Astrocyte of the hippocampus (primary cell): ENCODE measurements around the gene PANK2.
"Not testable (repeated sequence)": the region's sequence is repeated elsewhere in the genome, so short reads cannot be mapped to it uniquely, and the experiment has no call there.

Experiments used
- DNase-seq: peaks from one replicate; pipeline ENCODE4 v3.0.0; 2011; ENCODE audit warnings: low read depth, low spot score

PANK2 gene

DNA sequence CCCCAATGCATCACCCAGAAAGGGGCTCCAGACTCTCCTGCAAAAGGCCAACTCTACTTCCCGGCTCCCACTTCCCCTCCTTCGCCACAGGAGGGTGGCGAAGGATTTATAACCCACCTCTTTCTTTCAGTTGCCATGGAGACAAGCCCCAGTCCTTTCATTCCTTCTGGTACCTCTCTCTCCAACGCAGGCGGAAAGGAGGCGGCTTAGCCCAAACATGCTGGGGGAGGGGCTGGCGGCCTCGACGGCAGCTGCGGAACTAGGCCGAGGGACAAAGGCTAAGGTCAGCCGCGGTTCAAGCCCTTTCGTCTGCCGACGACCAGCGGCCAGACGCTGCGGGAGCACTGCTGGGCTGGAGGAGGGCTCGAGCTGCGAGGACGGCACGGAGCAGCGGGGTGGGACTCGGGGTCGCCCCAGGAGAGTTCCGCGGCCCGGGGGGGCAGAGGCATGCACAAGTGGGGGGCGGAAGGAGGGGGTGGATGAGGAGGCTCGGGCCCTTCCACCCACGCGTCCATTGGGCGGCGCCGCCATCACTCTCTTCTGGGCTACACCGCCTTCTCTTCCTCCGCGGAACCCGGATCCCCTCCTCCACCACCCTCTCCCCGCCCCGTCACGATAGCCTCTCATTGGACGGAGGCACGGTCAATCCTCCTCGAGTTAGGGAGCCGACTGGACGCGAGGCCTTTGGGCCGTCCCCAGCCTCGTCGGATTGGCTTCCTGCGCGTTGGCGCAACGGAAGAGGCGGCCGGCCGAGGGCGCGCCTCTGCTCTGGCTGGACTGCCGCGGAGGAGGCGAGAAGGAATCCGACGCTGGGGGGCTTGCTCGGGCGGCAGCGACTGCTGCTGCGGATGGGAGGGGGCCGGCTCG, at the start of gene PANK2:
Gene PANK2 (plus strand): TSS at position 766 of the 867 bp plus-strand sequence.
- DNase-seq, result peak; percentile 100

DNA sequence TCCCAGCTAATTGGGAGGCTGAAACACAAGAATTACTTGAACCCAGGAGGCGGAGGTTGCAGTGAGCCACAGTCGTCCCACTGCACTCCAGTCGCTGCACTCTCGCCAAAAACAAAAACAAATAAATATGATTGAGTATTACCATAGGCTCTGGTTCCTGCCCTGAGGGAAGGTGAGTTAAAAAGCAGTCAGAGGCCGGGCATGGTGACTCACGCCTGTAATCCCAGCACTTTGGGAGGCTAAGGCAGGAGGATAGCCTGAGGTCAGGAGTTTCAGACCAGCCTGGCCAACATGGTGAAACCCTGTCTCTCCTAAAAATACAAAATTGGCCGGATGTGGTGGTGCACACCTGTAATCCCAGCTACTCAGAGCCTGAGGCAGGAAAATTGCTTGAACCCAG, 49.0 kb upstream of the PANK2 start:
- DNase-seq, result not testable (repeated sequence)

DNA sequence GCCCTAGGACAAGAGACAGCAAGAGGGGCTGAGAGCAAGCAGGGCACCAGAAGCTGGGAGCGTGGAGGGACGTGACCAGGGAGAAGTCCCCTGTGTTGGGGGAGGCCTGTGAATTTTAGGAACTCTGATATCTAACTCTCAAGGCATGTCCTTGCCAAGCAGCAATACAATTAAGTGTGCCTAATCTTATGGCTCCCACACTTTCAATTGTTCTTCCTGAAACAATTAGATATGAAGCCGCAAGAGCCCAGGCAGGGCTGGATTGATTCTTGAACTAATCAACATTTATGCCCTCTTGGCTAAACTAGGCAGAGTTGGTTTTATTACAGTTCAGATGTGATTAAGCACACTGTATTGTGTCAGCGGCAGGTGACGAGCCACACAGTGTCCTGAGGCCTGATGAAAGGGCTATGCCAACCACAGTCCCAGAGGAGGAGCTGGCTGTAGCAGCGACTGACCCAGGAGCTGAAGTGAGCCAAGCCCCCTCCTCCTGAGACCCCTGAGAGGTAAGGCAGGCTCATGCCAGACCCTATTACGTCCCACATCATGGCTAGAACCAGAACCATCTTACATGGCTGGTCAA, 46.7 kb upstream of the PANK2 start:
- DNase-seq, result no peak

DNA sequence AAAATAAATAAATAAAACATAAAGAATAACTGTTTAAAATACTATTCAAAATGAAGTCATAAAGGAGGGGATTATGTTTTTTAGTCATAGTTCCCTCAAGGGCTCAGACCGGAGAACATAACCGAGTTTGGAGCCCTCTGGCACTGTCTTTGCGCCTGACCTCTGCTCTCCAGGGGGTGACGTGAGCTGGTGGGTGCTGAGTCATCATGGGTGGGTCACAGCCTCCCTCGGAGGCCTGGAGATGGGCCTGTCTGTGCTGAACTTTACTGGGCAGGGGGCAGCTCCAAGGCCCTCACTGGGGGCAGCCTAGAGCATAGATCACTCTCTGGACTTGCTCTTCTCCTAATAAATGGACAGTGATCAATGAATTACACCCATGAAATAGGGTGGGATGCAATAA, 45.7 kb upstream of the PANK2 start:
- peak; percentile 26 for DNase-seq

DNA sequence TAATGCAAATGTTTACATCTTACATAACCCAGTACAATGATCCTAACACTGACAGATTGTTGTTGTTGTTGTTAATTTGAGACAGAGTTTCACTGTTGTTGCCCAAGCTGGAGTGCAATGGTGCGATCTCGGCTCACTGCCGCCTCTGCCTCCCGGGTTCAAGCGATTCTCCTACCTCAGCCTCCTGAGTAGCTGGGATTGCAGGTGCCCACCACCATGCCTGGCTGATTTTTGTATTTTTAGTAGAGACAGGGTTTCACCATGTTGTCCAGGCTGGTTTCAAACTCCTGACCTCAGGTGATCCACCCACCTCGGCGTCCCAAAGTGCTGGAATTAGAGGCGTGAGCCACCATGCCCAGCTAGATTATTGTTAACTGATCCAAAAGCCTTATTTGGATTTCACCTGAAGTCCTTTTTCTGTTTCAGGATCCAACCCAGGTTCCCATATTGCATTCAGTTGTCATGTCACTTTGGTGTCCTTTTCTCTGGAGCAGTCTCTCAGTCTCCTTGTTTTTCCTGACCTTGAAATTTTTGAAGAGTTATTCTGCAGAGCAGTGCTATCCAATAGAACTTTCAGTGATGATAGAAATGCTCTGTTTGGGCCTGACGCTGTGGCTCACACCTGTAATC, 45.1 kb upstream of the PANK2 start:
- not testable (repeated sequence) for DNase-seq

DNA sequence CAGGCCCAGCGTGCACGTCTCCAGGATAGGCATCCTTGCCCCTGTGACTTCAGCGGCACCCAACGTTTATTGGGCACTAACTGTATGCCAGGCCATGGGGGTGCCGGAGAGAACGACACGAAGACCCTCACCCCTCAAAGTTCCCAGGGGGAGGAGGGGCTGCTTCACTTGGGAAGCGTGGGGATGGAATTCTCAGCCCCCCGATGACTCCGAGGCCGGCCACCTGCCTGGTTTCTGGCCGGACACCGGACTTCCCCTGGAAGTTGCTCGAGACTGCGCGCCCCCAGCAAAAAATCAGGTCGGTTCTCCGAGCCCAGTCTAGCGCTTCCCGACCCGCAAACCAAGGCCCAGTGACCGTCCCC, 42.8 kb upstream of the PANK2 start:
- DNase-seq, result no peak

DNA sequence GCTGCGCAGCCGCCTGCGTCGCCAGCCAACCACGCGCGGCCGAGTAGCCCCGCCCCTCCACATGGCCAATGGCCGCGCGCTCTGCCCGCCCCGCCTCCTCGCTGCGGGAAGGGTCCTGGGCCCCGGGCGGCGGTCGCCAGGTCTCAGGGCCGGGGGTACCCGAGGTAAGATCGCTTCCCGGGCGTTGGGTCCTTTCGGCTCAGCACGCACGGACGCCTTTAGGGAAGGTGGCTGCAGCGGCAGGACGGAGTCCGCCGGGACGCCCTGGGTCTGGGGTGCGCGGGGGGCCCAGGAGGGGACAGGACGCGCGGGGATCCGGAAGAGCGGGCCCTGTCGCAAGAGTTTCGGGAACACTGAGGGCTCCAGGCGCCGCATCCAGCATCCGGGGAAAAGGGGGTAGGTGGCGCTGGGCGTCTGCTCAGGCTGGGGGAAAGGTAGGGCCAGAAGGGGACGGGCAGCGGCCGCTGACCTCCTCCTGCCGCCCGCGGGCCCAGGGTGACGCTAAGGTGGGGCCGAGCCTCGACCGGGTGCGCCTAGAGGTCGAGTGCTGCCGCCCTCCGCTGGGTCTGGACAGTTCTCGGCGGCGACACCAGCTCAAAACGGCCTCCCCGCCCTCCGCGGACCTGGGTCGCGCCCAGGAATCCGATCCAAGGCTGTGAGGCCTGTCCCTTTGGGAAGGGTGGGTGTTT, 42.3 kb upstream of the PANK2 start, which contains the start of gene MAVS:
Gene MAVS (plus strand): TSS at position 95 of the 689 bp plus-strand sequence. CDS start 7,791 bp downstream, outside the sequence.
- peak; percentile 93 for DNase-seq

DNA sequence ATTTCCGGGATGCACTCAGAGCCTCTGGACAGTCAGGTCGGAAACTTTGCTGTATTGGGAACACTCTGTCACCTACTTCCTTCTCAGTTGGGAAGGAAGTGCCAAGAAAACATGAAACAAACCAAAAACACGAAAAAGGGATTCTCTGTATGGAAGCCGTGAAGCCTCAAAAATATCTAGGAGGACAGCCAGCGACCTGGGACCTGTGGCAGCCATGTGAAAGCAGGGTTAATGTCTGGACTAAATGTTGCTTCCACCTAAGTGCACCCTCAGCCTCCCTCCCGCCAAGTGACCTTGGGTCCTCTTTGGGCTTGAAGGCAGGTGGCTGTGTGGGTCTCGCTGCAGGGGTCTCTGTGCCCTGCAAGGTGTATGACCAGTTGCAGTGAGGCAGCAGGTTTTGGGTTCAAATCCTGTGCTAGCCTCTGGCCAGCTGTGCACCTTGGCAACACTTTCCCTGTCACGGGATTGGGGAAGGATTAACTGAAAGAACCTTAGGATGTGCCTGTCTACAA, 41.7 kb upstream of the PANK2 start:
- peak; percentile 43 for DNase-seq

DNA sequence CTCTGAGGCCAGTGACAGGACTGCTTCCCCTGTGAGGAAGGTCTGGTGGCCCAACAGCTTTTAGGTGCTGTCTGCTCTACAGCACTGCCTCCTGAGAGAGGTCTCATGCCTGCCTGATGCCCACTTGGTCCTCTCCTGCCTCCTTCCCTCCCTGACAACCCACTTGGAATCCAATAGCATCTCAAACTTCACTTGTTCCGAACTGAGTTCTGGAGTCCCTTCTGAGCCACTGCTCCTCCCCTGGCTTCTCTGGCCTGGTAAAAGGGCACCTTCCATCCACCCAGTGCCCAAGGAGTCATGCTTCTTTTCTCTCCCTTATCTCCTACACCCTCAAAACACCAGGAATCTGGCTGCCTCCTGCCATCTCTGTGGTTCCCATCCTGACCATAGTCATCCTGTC, 40.6 kb upstream of the PANK2 start:
- no peak for DNase-seq

DNA sequence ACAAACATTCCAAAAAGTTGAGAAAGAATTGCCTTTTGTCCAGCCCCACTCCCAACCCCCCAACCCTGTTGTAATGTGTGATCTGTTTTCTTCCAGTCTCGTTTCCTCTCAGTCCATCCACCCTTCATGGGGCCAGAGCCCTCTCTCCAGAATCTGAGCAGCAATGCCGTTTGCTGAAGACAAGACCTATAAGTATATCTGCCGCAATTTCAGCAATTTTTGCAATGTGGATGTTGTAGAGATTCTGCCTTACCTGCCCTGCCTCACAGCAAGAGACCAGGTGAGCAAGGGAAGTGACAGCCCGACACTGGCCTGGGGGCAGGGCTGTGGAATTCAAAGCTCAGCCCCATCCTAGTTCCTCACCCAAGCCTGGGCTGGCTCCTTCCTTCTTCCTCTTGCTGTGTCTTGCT, 34.7 kb upstream of the PANK2 start:
- no peak for DNase-seq

DNA sequence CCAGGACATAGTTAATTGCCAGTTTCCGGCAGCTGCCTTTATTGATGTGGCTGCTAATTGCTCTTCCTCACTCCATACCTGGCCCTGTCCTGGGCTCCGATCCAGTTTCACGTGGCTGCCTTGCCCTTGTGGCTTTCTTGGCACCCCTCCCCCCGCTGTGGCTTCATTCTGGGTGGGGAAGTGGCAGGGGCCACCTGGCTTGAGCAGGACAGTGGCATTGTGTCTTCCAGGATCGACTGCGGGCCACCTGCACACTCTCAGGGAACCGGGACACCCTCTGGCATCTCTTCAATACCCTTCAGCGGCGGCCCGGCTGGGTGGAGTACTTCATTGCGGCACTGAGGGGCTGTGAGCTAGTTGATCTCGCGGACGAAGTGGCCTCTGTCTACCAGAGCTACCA, 31.8 kb upstream of the PANK2 start:
- DNase-seq, result no peak

DNA sequence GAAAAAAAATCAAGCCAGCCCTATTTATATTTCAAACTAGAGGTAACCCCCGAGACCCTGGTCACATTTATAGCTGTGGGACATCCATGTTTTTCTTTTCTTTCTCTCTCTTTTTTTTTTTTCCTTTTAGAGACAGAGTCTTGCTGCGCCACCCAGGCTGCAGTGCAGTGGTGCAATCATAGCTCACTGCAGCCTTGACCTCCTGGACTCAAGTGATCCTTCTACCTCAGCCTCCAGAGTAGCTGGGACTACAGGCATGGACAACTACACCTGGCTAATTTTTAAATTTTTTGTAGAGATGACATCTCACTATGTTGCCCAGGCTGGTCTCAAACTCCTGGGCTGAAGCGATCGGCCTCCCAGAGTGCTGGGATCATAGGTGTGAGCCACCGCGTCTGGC, 30.5 kb upstream of the PANK2 start:
- DNase-seq, result no peak

DNA sequence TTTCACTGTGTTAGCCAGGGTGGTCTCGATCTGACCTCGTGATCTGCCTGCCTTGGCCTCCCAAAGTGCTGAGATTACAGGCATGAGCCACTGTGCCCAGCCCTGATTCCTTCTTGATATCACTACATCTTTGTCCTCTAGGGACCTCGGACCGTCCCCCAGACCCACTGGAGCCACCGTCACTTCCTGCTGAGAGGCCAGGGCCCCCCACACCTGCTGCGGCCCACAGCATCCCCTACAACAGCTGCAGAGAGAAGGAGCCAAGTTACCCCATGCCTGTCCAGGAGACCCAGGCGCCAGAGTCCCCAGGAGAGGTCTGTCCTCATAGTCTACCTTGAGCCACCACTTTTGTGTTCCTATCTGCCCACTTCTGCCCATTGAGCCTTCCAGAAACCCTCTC, 28.0 kb upstream of the PANK2 start:
- no peak for DNase-seq

DNA sequence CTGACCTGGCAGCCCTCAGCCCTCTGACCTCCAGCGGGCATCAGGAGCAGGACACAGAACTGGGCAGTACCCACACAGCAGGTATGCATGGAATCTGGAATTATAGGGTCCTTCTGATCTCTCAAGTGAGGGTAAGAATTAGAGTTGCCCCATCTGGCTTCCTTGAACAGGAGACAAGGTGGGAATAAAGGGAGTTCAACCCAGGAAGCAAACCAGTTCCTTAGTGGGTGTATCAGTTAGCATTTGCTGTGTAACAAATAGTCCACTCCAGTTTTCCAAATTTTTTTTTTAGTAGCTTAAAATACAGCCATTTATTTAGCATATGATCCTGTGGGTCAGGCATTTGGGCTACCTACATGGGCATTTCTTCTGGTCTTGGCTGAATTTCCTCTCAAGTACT, 26.9 kb upstream of the PANK2 start:
- no peak for DNase-seq

DNA sequence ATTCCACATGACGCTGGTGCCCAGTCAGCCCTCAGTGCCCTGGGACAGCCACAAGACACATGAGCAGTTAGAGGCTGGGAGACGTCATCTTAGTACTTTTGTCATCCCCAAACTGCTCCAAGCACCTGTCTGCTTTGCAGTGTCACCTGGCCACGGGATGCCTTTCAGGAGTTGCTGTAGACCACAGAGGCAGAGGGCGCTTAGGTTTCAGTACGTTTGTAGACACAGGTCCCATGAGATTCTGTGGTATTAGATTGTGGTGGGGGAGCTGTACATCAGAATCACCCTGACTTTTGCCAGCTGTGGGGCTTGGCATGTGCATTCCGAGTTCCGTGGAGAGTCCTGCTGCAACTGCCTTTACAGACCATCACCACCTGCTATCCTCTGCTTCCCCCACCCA, 25.9 kb upstream of the PANK2 start:
- no peak for DNase-seq

DNA sequence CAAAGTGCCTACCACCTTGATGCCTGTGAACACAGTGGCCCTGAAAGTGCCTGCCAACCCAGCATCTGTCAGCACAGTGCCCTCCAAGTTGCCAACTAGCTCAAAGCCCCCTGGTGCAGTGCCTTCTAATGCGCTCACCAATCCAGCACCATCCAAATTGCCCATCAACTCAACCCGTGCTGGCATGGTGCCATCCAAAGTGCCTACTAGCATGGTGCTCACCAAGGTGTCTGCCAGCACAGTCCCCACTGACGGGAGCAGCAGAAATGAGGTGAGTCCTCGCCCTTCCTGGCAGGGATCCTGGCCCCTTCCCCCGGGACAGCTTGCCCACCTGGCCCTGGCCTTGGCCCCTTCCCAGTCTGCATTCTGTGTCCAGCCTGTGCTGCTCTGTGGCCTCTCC, 24.7 kb upstream of the PANK2 start:
- no peak for DNase-seq

DNA sequence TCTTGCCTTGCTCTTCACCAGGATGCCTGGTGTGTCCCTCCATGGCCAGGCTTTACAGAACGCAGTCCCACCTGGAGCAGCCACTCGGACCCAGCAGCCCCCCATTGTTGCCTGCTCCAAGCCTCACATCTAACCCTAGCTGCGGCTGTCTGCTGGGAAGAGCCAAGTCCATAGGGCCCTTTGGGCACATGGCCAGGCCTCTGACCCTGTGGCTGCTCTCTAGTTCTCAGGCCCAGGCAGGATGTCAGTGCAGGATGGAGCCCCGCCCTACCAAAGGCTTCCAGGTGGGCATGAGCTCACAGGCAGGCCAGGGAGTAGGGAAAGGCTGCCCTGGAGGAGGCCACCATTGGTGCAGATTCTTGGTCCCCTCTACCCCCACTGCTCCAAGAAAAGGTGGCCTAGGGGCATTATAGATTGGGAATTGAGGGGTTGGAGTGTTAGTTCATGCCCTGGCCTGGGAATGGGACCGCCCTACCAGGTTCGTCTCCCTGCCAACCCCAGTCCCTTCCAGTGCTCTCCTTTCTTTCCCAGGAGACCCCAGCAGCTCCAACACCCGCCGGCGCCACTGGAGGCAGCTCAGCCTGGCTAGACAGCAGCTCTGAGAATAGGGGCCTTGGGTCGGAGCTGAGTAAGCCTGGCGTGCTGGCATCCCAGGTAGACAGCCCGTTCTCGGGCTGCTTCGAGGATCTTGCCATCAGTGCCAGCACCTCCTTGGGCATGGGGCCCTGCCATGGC, 23.9 kb upstream of the PANK2 start:
- DNase-seq, result no peak

DNA sequence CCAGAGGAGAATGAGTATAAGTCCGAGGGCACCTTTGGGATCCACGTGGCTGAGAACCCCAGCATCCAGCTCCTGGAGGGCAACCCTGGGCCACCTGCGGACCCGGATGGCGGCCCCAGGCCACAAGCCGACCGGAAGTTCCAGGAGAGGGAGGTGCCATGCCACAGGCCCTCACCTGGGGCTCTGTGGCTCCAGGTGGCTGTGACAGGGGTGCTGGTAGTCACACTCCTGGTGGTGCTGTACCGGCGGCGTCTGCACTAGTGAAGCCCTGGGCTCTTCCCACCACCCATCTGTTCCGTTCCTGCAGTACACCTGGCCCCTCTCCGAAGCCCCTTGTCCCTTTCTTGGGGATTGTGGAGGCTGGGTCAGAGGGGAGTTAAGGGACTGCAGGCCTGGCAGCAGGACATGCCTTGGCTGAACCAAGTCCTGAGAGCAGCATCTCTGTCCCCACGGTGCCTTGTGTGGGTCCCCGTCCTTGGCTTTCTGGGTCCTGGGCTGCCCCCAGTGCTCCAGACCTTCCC, 23.2 kb upstream of the PANK2 start:
- no peak for DNase-seq

DNA sequence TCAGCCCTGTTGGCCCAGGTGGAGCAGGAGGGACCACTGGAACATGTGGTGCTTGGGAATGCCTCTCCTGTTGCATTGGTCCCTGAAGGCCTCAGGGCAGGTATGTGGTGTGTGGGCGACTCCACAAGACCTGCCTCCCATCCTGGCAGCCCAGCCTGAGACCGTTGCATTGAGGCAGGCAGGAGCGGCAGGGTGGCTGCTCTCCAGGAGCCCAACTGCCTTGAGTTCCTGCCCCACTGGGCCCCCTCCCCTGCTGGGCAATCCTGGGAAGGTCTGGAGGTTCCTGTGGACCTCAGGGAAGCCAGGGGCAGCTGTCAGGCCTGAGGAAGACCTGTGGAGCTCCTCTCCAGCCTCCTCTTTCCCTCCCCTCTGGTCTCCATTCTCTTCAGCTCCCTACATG, 22.7 kb upstream of the PANK2 start:
- no peak for DNase-seq

DNA sequence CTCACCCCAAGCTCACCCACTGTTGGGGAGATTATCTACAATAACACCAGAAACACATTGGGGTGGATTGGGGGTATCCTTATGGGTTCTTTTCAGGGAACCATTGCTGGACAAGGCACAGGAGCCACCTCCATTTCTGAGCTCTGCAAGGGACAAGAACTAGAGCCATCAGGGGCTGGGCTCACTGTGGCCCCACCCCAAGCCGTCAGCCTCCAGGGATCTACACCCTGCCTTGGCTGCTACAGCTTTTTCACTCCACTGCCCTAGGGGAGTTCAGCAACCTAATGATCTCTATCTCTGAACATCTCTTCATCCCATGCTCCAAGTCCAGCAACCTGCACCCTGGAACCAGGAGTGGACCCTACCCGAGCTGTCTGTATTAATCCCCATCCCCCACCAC, 21.4 kb upstream of the PANK2 start:
- DNase-seq, result no peak
